HEK293T (cell line): ENCODE data around the gene NDUFA13.

Experiments used
- BHLHE40 ChIP-seq: fragments of 450-650 bp; IDR thresholded peaks from 2 replicates; pipeline ENCODE4 v1.6.1; 2016; ENCODE audit warnings: mild to moderate bottlenecking, moderate library complexity, borderline replicate concordance
- ELF4 ChIP-seq: fragments of 450-650 bp; IDR thresholded peaks from 2 replicates; pipeline ENCODE4 v1.6.1; 2017; ENCODE audit warnings: antibody characterized with exemption
- FOXA1 ChIP-seq: fragments of 450-650 bp; IDR thresholded peaks from 2 replicates; pipeline ENCODE4 v1.6.1; 2016; ENCODE audit warnings: mild to moderate bottlenecking
- FOXK2 ChIP-seq: fragments of 450-650 bp; IDR thresholded peaks from 2 replicates; pipeline ENCODE4 v1.6.1; 2016; ENCODE audit warnings: mild to moderate bottlenecking
- FOXM1 ChIP-seq: fragments of 450-650 bp; IDR thresholded peaks from 2 replicates; pipeline ENCODE4 v1.6.1; 2017; ENCODE audit warnings: mild to moderate bottlenecking, borderline replicate concordance
- HDGF ChIP-seq: fragments of 450-650 bp; IDR thresholded peaks from 2 replicates; pipeline ENCODE4 v1.6.1; 2017; ENCODE audit warnings: antibody characterized with exemption, borderline replicate concordance
- LEF1 ChIP-seq: fragments of 450-650 bp; IDR thresholded peaks from 2 replicates; pipeline ENCODE4 v1.6.1; 2017; ENCODE audit warnings: mild to moderate bottlenecking, borderline replicate concordance
- NFRKB ChIP-seq: fragments of 450-650 bp; IDR thresholded peaks from 2 replicates; pipeline ENCODE4 v1.6.1; 2016; ENCODE audit warnings: mild to moderate bottlenecking, moderate library complexity
- SP1 ChIP-seq: fragments of 450-650 bp; IDR thresholded peaks from 2 replicates; pipeline ENCODE4 v1.6.1; 2017
- SUZ12 ChIP-seq: fragments of 450-650 bp; IDR thresholded peaks from 2 replicates; pipeline ENCODE4 v1.6.1; 2016; ENCODE audit warnings: mild to moderate bottlenecking
- TARDBP ChIP-seq: fragments of 450-650 bp; IDR thresholded peaks from 2 replicates; pipeline ENCODE4 v1.6.1; 2016
- ZNF384 ChIP-seq: fragments of 450-650 bp; IDR thresholded peaks from 2 replicates; pipeline ENCODE4 v1.6.1; 2016
- TF ChIP-seq, protein P1 (sequence below): fragments of 450-650 bp; IDR thresholded peaks from 2 replicates; pipeline ENCODE4 v1.6.1; 2016

DNA sequence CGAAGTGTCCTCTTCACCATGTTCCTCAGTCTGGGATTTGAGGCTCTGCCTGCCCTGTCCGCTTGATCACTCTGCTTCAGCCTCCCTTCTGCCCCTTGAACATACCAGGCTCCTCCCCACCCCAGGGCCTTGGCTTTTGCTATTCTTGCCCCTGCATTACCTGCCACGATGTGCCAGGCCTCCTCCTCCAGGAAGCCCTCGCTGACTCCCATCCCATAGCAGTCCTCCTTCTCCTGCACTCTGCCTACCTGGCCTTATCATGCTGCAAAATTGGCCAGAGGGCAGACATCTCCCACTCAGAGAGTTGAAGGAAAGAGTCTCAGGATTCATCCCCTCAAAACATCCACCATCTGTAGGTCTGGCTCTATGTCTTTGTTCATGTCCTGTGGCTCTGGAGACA is 14.9 kb downstream of the NDUFA13 start:
- TF ChIP-seq LEF1 = no peak
- no peak for TF ChIP-seq SP1
- no peak for TF ChIP-seq ZNF384
- no peak for TF ChIP-seq ELF4
- TF ChIP-seq SUZ12 = no peak
- no peak for TF ChIP-seq TARDBP
- TF ChIP-seq, protein P1, sequence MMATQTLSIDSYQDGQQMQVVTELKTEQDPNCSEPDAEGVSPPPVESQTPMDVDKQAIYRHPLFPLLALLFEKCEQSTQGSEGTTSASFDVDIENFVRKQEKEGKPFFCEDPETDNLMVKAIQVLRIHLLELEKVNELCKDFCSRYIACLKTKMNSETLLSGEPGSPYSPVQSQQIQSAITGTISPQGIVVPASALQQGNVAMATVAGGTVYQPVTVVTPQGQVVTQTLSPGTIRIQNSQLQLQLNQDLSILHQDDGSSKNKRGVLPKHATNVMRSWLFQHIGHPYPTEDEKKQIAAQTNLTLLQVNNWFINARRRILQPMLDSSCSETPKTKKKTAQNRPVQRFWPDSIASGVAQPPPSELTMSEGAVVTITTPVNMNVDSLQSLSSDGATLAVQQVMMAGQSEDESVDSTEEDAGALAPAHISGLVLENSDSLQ = no peak
- no peak for TF ChIP-seq FOXK2
- TF ChIP-seq FOXM1 = no peak
- no peak for TF ChIP-seq HDGF
- TF ChIP-seq FOXA1 = no peak
- TF ChIP-seq BHLHE40 = no peak
- no peak for TF ChIP-seq NFRKB
